Stimulated activated CD4-positive, alpha-beta T cell treated with anti-CD3 and anti-CD28 coated beads, Interleukin-12 subunit alpha, Interleukin-12 subunit beta, amount 100 ng/mL, for 24 hours (primary cell): ENCODE measurements around the gene GSKIP.
"Not testable (repeated sequence)": the region's sequence is repeated elsewhere in the genome, so short reads cannot be mapped to it uniquely, and the experiment has no call there.

Experiments used
- DNase-seq, 2 experiments: peaks; one replicate each; pipeline ENCODE4 v3.0.0-alpha.2; 2020; ENCODE audit warnings: low read depth in 2 of 2

Gene GSKIP, protein sequence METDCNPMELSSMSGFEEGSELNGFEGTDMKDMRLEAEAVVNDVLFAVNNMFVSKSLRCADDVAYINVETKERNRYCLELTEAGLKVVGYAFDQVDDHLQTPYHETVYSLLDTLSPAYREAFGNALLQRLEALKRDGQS

DNA sequence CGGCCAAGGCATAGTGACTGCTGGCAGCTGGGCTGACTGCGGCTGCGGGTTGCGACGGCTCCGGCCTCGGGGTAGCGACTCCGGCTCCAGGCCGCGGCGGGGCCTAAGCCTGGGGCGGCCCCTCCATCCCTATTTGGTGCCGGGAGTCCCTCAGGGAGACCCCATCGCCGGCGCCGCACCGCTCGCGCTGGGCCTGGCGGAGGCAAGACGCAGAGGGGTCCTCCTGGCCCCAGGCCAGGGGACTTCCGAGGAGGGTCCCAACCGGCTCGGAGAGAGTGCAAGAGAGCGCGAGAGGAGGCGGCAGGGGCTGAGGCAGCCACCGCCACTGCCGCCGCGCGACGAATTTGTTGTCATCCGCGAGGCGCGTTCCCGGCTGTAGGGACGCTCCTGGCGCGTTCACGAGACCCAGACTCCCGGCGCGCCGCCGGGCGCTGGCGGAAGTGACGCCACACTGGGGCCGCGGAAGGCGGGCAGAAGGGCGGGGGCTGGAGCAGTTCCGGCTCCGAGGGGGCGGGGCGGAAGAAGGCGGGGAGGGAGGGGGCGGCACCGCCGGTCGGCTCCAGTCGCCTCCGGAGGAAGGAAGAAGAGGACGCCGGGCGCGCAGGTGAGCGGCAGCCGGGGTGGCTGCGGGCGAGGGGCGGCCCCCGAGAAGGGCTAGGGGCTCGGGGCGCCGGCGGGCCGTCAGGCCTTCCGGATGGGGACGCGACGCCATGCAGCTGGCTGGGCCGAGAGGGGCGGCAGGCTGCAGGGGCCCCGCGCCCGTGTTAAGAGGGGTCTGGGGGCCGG, at the start of gene GSKIP, which contains the start of gene ATG2B:
Gene GSKIP, plus strand, starts transcription at position 562 of the 786 bp plus-strand sequence. CDS start 18,722 bp downstream, outside the sequence.
Gene ATG2B, minus strand, starts transcription at position 377 of the 786 bp plus-strand sequence. Its CDS starts 365 bp downstream, at position 12.
- peak; percentile 94 to 97 for DNase-seq

DNA sequence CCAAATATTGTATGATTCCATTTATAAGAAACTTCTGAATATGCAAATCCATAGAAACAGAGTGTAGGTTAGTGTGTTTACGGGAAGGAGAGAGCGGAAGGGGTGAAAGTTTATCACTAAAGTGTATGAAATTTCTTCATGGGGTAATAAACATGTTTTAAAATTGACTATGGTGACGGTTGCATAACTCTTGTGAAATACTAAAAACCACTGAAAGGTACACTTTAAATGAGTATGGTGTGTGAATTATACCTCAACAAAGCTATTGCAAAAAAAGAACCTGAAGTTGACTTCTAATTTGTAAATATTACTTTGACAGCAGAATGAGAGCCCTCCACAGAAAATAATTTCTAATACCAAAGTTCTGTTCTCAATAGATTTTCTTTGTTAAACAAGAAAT, 47.2 kb upstream of the GSKIP start:
- no peak for DNase-seq

DNA sequence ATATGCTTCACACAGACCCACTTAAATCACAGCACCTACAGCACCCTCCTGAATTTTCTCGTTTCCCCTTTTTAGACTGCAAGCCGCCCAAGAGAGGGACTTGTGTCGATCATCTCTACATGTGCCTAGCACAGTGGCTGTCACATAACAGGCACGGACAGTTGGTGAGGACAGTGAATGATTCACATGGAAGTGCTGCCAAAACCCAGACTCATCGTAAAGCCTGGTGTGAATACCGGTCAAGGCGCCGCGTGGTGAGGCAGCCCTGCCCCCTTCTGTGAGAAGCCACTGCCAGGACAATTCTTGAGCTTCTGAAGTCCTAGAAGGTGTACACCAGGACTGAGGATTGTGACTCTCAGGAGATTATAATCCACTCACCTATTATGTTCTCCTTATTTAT, 44.5 kb upstream of the GSKIP start:
- no peak for DNase-seq

DNA sequence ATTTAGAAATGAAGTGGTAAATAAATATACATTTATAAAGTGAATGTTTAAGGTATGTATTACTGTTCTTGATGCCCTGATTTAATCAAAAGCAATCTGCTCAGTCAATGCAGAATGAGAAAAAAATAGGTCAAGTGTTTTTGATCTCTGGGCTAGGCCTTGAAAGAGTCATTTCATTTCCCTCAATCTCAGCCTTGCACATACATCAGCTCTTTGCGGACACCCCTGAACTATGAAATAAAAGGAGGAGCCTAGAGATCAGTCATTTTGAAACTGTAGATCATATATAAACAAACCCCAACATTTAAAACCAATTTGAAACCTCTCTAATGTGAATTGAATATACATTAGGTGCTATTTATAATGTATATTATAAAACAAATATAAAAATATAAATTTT, 42.7 kb upstream of the GSKIP start:
- DNase-seq, result no peak

DNA sequence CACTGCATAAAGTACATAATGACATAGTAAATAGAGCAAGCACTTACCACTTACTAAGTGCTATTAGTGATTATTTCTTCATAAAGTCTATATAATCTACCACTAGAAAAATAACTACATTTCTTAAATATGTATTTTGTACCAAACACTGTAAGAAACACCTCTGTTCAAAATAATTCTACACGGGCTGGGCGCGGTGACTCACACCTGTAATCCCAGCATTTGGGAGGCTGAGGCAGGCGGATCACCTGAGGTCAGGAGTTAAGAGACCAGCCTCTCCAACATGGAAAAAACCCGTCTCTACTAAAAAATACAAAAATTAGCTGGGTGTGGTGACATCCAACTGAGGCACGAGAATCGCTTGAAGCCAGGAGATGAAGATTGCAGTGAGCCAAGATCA, 39.1 kb upstream of the GSKIP start:
- no peak for DNase-seq

DNA sequence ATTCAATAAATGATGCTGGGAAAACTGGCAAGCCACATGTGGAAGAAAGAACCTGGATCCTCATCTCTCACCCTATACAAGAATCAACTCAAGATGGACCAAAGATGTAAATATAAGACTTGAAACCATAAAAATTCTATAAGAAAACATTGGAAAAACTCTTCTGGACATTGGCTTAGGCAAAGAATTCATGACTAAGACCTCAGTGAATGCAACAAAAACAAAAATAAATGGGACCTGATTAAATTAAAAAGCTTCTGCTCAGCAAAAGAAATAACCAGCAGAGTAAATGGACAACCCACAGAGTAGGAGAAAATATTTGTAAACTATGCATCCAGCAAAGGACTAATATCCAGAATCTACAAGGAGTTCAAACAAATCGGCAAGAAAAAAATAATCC, 24.8 kb upstream of the GSKIP start:
- DNase-seq, result no peak

DNA sequence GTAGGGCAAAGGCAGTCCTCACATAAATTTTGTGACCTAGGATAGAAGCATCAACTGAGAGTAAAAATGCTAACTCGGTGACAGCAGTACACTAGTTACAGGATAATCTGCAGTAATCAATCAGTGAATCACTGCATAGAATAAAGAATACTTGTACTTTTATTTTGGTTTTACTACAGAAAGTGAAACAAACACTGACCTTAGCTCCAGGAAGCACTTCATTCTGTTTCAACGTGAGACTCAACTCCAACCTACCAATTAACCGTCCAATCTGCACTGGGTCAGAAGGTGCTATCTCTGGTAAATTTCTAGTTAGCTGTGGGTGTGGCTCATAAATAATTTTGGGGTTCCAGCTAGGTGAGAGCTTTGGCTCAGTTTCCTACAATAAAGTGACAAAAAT, 22.0 kb upstream of the GSKIP start:
- no peak for DNase-seq

DNA sequence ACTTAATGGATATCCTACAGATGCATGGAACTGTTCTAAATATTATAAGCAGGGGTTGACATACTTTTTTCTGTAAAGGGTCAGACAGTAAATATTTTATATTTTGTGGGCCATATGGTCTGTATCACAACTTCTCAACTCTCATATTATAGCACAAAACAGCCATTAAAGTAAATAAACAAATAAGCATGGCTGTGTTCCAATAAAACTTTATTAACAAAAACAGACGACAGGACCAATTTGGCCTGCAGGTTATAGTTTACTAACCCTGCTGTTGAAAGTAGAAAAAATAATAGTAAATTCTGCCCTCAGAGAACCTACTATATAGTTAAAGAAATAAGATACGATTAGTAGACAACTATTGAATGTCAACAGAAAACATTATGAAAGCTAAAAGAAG, 17.7 kb upstream of the GSKIP start:
- no peak for DNase-seq

DNA sequence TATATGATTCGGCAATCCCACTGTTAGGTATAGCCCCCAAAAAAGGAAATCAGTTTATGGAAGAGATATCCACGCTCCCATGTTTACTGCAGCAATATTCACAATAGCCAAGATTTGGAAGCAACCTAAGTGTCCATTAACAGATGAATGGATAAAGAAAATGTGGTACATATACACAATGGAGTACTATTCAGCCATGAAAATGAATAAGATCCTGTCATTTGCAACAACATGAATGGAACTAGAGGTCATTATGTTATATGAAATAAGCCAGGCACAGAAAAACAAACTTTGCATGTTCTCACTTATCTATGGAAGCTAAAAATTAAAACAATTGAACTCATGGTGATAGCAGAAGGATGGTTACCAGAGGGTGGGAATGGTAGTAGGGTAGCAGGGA, 15.4 kb upstream of the GSKIP start:
- not testable (repeated sequence) for DNase-seq

DNA sequence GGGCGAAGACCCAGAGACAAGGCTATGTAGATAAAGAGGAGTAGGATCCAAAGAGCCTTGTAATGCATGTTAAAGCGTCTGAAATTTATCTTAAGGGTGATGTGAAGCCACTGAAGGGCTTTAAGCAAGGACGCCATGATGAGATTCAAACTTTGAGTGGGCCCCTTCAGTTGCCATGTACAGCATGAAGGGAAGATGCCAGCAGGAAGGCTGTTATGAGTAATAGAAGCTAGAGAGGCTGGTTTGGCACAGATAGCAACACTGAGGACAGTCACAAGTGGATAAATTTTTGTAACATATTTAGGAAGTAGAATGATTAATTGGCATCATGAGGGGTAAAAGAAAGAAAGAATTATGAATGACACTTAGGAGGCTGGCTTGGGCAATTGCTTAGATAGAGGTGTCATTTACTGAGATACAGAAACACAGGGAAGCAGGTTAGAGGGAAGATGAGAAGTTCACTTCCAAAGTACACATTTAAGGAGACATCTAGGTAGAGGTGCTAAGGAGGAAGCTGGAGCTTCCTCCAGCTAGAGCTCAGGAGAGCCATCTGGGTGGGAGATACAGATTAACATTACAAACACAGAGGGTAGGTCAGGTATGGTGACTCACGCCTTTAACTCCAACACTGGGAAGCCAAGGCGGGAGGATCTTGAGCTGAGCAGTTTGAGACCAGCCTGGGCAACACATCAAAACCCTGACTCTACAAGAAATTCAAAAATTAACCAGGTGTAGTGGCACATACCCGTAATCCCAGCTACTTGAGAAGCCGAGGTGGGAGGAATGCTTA, 13.8 kb upstream of the GSKIP start:
- no peak for DNase-seq

DNA sequence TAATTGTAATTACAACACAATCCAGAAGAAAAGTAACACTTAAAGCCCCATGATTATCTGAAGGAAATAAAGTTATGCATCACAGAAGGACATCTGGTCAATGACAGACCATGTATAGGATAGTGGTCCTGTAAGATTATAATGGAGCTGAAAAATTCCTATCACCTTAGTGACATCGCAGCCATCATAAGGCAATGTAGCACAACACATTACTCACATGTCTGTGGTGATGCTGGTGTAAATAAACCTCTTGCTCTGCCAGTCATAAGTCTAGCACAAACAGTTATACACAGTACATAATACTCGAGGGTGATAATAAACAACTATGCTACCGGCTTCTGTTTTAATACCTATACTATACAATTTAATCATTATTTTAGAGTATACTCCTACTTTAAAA, 11.3 kb upstream of the GSKIP start:
- DNase-seq, result no peak

DNA sequence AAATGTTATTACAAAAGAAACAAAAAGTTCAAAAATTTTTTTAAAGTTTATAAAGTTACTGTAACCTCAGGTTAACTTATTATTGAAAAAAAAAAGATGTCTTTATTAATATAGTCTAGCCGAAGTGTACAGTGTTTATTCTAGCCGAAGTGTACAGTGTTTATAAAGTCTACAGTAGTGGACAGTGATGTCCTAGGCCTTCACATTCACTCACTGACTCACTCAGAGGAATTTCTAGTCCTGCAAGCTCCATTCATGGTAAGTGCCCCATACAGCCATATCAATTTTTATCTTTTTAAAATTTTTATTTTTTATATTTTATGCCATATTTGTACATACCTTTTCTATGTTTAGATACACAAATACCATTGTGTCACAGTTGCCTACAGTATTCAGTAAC, 10.6 kb upstream of the GSKIP start:
- DNase-seq, result no peak

DNA sequence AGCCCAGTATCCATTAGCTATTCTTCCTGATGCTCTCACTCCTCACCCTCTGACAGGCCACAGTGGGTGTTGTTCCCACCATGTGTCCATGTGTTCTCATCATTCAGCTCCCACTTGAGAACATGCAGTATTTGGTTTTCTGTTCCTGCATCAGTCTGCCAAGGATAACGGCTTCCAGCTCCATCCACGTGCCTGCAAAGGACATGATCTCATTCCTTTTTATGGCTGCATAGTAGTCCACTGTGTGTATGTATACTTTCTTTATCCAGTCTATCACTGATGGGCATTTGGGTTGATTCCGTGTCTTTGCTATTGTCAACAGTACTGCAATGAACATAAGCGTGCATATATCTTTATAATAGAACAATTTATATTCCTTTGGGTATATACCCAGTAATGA, 9.1 kb upstream of the GSKIP start:
- DNase-seq, result no peak

DNA sequence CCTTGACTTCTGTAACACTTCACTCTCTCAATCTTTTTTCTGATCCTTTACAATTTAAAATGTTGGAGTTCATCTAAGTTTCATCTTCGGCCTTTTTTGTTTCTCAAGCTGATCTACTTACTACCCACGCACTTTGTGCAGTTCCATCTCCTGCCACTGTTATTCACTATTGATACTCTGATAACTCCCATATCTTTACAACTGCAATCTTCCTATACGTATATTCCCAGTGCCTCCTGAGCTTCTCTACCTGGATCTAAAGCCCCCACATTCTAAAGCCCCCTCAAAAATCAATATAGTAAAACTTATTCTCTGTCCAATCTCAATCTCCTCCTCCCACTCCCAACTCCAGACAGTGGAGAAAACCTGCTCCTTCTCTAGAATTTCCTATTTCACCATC, 6.1 kb upstream of the GSKIP start:
- DNase-seq, result no peak

DNA sequence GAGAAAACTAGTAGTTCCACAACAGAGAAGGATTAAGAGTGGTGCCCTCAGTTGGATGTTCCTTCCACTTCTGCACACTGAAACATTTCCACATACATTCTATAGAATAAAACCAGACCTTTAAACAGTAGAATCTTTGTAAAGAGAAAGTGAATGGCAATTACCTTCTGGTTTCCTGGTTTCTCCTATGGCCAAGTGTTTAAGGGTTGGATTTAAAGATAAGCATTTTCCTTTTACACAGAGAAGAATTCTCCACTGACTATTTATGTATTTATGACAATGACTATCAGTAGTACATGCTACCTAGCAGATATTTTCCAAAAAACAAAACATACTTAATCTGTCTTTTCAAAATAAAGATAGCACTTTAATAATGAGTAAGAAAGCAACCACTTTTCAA, 3.4 kb upstream of the GSKIP start:
- DNase-seq, result no peak

DNA sequence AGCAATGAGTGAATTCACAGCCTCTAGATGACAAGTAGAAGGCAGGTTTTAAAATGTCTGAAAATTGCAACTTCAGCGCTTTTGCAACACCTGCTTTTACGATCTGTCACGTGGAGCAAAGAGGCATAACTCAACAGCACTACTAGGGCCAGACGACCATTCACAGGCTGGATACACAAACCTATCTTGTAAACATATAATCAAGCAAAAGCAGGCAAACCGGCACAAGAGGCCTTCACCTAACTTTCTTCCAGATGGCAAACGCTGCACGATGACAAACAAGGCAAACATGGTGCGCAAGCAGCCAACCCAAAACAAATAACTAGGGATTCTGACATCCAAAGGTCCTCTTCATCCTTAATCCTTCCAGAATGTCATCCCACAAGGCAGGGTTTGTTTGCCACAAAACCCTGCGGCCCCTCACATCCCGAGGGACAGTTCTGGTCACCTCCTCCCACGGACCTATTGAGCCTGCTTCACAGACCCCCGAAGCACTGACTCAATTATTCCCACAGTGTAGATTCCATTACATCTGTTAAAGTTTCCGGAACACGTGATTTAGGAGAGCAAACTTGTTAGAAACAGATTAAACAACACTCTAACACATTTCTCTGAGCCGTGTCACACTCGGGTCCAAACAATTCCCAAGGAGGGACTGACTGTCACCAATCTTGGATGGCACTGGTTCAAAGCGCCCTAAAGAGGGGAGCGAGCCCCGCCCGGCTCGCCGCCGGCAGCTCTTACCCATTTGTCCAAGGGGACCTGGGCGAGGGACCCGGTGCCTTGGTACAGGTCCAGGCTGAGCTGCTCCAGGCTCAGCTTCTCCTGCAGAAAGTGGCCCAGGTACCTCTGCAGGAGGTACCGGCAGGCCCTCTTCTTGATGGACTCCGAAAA, 1.0 kb upstream of the GSKIP start:
- DNase-seq, result peak; percentile 20

DNA sequence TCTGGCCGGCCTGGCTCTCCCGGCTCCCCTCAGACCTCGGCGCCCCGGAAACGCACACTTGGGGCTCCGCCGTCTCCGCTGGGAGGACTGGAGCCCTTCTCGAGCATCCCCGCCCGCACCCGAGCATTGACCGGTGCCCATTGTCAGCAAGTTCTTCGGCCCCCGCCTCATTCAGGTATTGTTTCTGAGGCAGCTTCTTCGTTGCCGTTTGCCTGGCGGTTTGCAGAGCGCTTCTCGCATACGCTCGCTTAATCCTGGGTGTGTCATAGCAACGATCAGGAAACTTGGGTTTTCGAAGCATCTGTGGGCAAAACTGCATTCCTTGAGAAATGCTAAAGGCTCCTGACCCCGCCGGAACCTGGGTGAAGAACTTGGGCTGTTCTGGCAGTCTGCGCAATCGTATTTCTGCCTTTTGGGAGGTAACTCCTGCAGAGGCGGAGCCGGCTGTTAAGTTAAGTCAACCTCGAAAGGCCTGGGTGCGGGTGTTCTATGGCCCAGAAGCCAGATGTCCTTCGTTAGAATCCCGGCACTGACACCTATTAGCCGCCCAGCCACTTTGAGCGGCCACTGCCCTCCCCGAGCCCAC, 518 bp downstream of the GSKIP start:
- DNase-seq, result peak; percentile 14

DNA sequence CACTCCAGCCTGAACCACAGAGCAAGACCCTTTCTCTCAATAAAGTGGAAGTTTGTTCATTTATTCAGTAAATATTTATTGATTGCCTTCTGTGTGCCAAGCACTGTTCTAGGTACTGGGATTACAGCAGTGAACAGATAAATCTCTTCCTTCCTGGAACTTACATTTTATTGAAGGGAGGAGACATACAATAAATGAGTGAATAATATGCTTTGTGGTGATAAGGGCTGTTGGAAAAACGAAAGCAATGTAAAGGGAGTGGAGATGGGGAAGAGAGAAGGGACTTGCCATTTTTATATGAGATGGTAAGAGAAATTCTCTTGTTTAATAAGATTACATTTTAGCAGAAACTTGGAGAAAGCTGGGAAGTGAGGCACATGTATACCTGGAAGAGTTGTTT, 1.6 kb downstream of the GSKIP start:
- no peak for DNase-seq

DNA sequence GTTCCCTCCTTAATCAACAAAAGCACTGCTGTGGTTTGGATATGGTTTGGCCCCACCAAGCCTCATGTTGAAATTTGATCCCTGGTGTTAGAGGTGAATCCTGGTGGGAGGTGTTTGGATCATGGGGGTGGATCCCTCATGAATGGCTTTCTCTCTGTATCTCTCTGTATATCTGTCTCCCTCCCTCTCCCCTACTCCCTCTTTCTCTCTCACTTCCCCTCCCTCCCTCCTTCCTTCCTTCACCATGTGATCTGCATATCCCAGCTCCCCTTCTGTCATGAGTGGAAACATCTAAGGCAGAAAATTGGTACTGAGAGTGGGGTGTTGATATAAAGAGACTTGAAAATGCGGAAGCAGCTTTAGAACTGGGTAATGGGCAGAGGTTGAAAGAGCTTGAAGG, 5.2 kb downstream of the GSKIP start:
- DNase-seq, result no peak

DNA sequence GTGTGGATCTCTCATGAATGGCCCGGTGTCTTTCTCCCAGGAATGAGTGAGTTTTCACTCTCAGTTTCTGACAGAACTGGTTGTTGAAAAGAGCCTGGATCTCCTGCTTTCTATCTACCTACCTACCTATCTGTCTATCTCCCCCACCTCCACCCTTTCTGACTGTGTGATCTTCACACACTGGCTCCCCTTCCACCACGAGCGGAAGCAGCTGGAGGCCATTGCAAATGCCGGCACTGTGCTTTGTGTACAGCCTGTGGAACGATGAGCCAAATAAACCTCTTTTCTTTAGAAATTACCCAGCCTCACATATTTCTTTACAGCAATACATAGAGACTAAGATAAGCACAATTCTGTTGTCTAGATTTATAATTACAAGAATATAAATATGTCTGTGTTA, 7.2 kb downstream of the GSKIP start:
- no peak for DNase-seq

DNA sequence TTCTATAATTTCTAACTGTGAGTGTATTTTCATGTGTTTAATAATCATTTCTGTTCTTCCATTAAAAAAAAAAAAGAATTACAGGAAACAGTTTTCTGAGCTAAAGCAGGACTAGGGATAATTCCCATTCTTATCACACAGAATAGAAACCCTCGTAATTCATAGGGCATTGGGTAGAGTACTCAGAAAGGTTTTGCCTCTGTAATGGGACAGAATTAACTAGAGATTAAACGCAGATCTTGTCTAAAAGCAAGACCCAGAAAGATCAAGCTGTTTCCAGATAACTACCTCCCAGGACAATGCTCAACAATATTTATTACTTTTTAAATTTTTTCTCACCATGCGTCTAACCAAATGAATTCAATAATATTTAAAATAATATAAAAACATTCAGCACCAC, 10.2 kb downstream of the GSKIP start:
- DNase-seq, result no peak
